HepG2 (cell line): ENCODE results near the gene TIMM44. TPM values are rescaled to one million over a fixed set of nuclear protein-coding genes. Genes with fewer than 3 reads are reported as not detected.
A peak's percentile ranks its signal among the peaks of the same experiment; 100 is the strongest.

Source experiments
- ATF1 ChIP-seq: IDR thresholded peaks from 2 replicates; pipeline ENCODE4 v1.6.1; 2016; ENCODE audit warnings: mild to moderate bottlenecking, control low read depth
- GMEB2 ChIP-seq: IDR thresholded peaks from 2 replicates; pipeline ENCODE4 v1.6.1; 2016; ENCODE audit warnings: missing biosample characterization, missing genetic modification reagents, low read depth
- IKZF5 ChIP-seq: IDR thresholded peaks from 2 replicates; pipeline ENCODE4 v1.6.1; 2018; ENCODE audit warnings: missing genetic modification reagents, mild to moderate bottlenecking, missing compliant biosample characterization
- MEIS1 ChIP-seq: sonication (generic); formaldehyde crosslinking; IDR thresholded peaks from 2 replicates; pipeline ENCODE4 v1.9.0; 2021; ENCODE audit warnings: mild to moderate bottlenecking, missing genetic modification reagents, moderate library complexity, borderline replicate concordance
- NR3C1 ChIP-seq: sonication (generic); formaldehyde crosslinking; IDR thresholded peaks from 2 replicates; pipeline ENCODE4 v1.4.0; 2020; ENCODE audit warnings: missing genetic modification reagents
- SCMH1 ChIP-seq: sonication (generic); formaldehyde crosslinking; IDR thresholded peaks from 2 replicates; pipeline ENCODE4 v1.9.0; 2021; ENCODE audit warnings: missing genetic modification reagents, mild to moderate bottlenecking, borderline replicate concordance
- SETDB1 ChIP-seq: sonication (generic); formaldehyde crosslinking; IDR thresholded peaks from 2 replicates; pipeline ENCODE4 v1.5.1; 2020; ENCODE audit warnings: missing genetic modification reagents, mild to moderate bottlenecking, borderline replicate concordance
- SP4 ChIP-seq: sonication (generic); formaldehyde crosslinking; IDR thresholded peaks from 2 replicates; pipeline ENCODE4 v1.8.1; 2023; ENCODE audit warnings: mild to moderate bottlenecking, missing genetic modification reagents
- TCF7 ChIP-seq: sonication (generic); IDR thresholded peaks from 2 replicates; pipeline ENCODE4 v1.6.1; 2016; ENCODE audit warnings: antibody characterized with exemption, low read depth
- ZC3H13 ChIP-seq: sonication (generic); formaldehyde crosslinking; IDR thresholded peaks from 2 replicates; pipeline ENCODE4 v1.8.1; 2023; ENCODE audit warnings: mild to moderate bottlenecking, missing genetic modification reagents, moderate library complexity
- ZNF317 ChIP-seq: sonication (generic); formaldehyde crosslinking; IDR thresholded peaks from 2 replicates; pipeline ENCODE4 v1.5.0; 2020; ENCODE audit warnings: mild to moderate bottlenecking, missing genetic modification reagents
- ZNF766 ChIP-seq: sonication (generic); formaldehyde crosslinking; IDR thresholded peaks from 2 replicates; pipeline ENCODE4 v1.5.0; 2020; ENCODE audit warnings: missing genetic modification reagents, borderline replicate concordance
- polyA plus RNA-seq, 8 experiments: library from polyadenylated mRNA; depleted of rRNA in 3 of 8; stranded (reverse) in 7 of 8; unstranded in 1 of 8; fragments of >200 nt; fragmentation: Illumina TruSeq in 4 of 8; extraction: Trizol in 4 of 8; gene quantifications; 2 replicates each; pipeline versions ENCODE4 v1.2.1 to v1.2.3, GENCODE V29; 2011 to 2016; ENCODE audit warnings: low read depth in 4 of 8, missing spikeins in 1 of 8, mixed read lengths in 1 of 8; ENCODE audit not compliant: insufficient read depth in 1 of 8
- total RNA-seq, 5 experiments: library from RNA; depleted of rRNA; stranded (reverse); fragments of >200 nt; fragmentation: Illumina TruSeq; extraction: Trizol; gene quantifications; 2 replicates each; pipeline ENCODE4 v1.2.3, GENCODE V29; 2016; ENCODE audit warnings: low read depth in 1 of 5

TIMM44 gene
- total and polyA plus RNA-seq, 2 of the 13 experiments (the other 11 are each of a cell fraction or from before 2014, with no cell fraction given) = 42.9 to 72.6 TPM

- TF ChIP-seq GMEB2 (CRISPR knock-in tag) (no peak), NR3C1 (CRISPR knock-in tag) (no peak), MEIS1 (CRISPR knock-in tag) (no peak), SETDB1 (CRISPR knock-in tag) (no peak), TCF7 (no peak), ZNF317 (CRISPR knock-in tag) (no peak), SP4 (CRISPR knock-in tag) (peak; percentile 66; the same call in 1 of the 2 replicates), ZC3H13 (CRISPR knock-in tag) (peak; percentile 87), ATF1 (no peak), ZNF766 (CRISPR knock-in tag) (no peak), SCMH1 (CRISPR knock-in tag) (no peak), IKZF5 (CRISPR knock-in tag) (no peak)
Observed at GRCh38 chr19:7916103-7916954, 27.1 kb downstream of the TIMM44 start (continued).
